ENCODE measurements around the gene JAG1. TPM values are rescaled to one million over a fixed set of nuclear protein-coding genes. Genes with fewer than 3 reads are reported as not detected.

Gene JAG1
- total RNA-seq, 1 experiment from 2014 or later: 176 TPM

DNA sequence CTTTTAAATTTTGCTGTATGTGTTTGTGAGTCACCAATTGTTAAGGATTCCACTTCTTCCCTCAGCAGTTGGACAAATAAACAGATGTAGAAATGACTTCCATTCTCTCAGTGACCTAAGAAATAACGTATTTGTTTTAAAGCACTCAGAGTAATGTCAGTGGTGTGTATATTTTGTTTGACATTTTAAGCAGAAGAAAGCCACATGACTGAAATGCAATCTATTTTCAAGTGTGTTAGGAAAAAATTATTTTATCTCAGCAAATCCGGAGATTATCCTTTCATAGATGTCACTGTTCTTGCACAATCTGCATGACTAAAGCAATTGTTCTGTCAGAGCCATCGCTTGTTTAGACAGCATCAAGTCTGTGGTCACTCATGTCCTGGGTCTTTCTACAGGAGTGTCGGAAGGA lies 77.1 kb downstream of the JAG1 start:
- Histone ChIP-seq H3K9ac (ENCODE audit: low read length) (peak overlapping the region; percentile 84), H4K20me1 (ENCODE audit: low read length) (no peaks in the 10 kb centered on the region), H3K36me3 (ENCODE audit: low read depth, low read length) (peaks cover 7% of the 10 kb centered on the region), H3K4me3 (ENCODE audit: low read length) (no peak overlapping the region), H3K4me1 (ENCODE audit: insufficient read depth, low read length) (peaks cover 80% of the 10 kb centered on the region), H3F3A (ENCODE audit: low read length, unreplicated experiment) (peaks cover 21% of the 10 kb centered on the region), H3K4me2 (ENCODE audit: low read length) (peak overlapping the region; percentile 66), H3K27ac (ENCODE audit: low read length) (peak overlapping the region; percentile 95), H3K27me3 (ENCODE audit: low read length) (no peaks in the 10 kb centered on the region), H3K9me2 (replicated peaks; ENCODE audit: low read length) (no peaks in the 10 kb centered on the region), H3K9me3 (ENCODE audit: low read length) (no peaks in the 10 kb centered on the region), H2AFZ (ENCODE audit: low read length) (no peak overlapping the region), H3K79me2 (ENCODE audit: low read length) (peaks cover 22% of the 10 kb centered on the region)
- intact Hi-C loops (cut with micrococcal nuclease): loop anchor here (5.0 kb wide), 2 partner anchors 41 to 76 kb away; partner anchors contain the start of gene JAG1
- ATAC-seq (0 out of 2 replicates have a peak, but pooled peaks have one; percentile 9), DNase-seq (peak; percentile 87)
- TF ChIP-seq EZH2phosphoT487 (IDR thresholded peaks at IDR 0.05; ENCODE audit: borderline replicate concordance, low read length) (no peak), EZH2 (IDR thresholded peaks at IDR 0.05; ENCODE audit: low read length, unreplicated experiment) (no peak)
- TF ChIP-seq, protein P1, sequence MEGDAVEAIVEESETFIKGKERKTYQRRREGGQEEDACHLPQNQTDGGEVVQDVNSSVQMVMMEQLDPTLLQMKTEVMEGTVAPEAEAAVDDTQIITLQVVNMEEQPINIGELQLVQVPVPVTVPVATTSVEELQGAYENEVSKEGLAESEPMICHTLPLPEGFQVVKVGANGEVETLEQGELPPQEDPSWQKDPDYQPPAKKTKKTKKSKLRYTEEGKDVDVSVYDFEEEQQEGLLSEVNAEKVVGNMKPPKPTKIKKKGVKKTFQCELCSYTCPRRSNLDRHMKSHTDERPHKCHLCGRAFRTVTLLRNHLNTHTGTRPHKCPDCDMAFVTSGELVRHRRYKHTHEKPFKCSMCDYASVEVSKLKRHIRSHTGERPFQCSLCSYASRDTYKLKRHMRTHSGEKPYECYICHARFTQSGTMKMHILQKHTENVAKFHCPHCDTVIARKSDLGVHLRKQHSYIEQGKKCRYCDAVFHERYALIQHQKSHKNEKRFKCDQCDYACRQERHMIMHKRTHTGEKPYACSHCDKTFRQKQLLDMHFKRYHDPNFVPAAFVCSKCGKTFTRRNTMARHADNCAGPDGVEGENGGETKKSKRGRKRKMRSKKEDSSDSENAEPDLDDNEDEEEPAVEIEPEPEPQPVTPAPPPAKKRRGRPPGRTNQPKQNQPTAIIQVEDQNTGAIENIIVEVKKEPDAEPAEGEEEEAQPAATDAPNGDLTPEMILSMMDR (conservative IDR thresholded peaks at IDR 0.05; ENCODE audit: low read depth, low read length): no peak
- POLR2A ChIA-PET (ENCODE audit: unreplicated experiment): interaction anchor here (0.6 kb wide), 1 partner anchor 62 kb away, joined by 31 read pairs; no protein-coding TSS in a partner anchor
- no TSS peak for BruUV-seq (replicated peaks)
- CTCF ChIA-PET: no interaction called here

DNA sequence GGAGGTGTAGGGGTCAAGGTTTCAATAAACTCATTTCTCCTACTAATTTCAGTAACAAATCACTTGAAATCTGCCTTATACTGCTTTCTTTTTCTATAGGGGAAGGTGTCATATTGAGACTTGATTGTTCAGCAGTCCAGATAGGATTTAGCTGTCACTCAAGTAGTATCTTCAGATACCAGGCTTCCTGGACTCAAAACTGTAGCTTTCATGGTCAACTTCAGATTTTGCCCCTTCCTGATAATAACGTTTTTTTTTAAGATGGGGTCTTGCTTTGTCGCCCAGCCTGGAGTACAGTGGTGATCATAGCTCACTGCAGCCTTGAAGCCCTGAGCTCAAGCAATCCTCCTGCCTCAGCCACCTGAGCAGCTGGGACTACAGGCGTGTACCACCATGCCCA lies 77.8 kb downstream of the JAG1 start:
- TF ChIP-seq, protein P1 (conservative IDR thresholded peaks at IDR 0.05; ENCODE audit: low read depth, low read length): no peak
- TF ChIP-seq EZH2phosphoT487 (IDR thresholded peaks at IDR 0.05; ENCODE audit: borderline replicate concordance, low read length): no peak
- TF ChIP-seq EZH2 (IDR thresholded peaks at IDR 0.05; ENCODE audit: low read length, unreplicated experiment): no peak
- H3K79me2 ChIP-seq (ENCODE audit: low read length): peaks cover 22% of the 10 kb centered on the region
- H3K27me3 ChIP-seq (ENCODE audit: low read length): no peaks in the 10 kb centered on the region
- intact Hi-C loops (cut with micrococcal nuclease): loop anchor here (5.0 kb wide), 2 partner anchors 41 to 76 kb away; partner anchors contain the start of gene JAG1
- H4K20me1 ChIP-seq (ENCODE audit: low read length): no peaks in the 10 kb centered on the region
- ATAC-seq (no peak), DNase-seq (no peak)
- H3K36me3 ChIP-seq (ENCODE audit: low read depth, low read length): peaks cover 3% of the 10 kb centered on the region; the same call in 1 of the 2 replicates
- H3K4me1 ChIP-seq (ENCODE audit: insufficient read depth, low read length): peaks cover 88% of the 10 kb centered on the region
- H3K9me3 ChIP-seq (ENCODE audit: low read length): no peaks in the 10 kb centered on the region
- ChIA-PET POLR2A (ENCODE audit: unreplicated experiment) (no interaction called here), CTCF (interaction anchor here (0.6 kb wide), 1 partner anchor 279 kb away, joined by 4 read pairs; no protein-coding TSS in a partner anchor)
- no peak overlapping the region for H3K4me3 ChIP-seq (ENCODE audit: low read length)
- peak overlapping the region; percentile 66 for H3K4me2 ChIP-seq (ENCODE audit: low read length)
- H3K9me2 ChIP-seq (replicated peaks; ENCODE audit: low read length): no peaks in the 10 kb centered on the region
- no TSS peak for BruUV-seq (replicated peaks)
- H3K9ac ChIP-seq (ENCODE audit: low read length): peak overlapping the region; percentile 84
- H3F3A ChIP-seq (ENCODE audit: low read length, unreplicated experiment): peaks cover 24% of the 10 kb centered on the region
- H2AFZ ChIP-seq (ENCODE audit: low read length): no peak overlapping the region
- H3K27ac ChIP-seq (ENCODE audit: low read length): peak overlapping the region; percentile 95

- Histone ChIP-seq H3F3A (ENCODE audit: low read length, unreplicated experiment) (peaks cover 24% of the 10 kb centered on the region), H3K4me3 (ENCODE audit: low read length) (no peak overlapping the region), H3K36me3 (ENCODE audit: low read depth, low read length) (no peaks in the 10 kb centered on the region), H3K27me3 (ENCODE audit: low read length) (no peaks in the 10 kb centered on the region), H3K4me1 (ENCODE audit: insufficient read depth, low read length) (peaks cover 95% of the 10 kb centered on the region), H3K4me2 (ENCODE audit: low read length) (peak overlapping the region; percentile 46), H3K9me2 (replicated peaks; ENCODE audit: low read length) (no peaks in the 10 kb centered on the region), H2AFZ (ENCODE audit: low read length) (no peak overlapping the region), H3K9ac (ENCODE audit: low read length) (peak overlapping the region; percentile 84), H4K20me1 (ENCODE audit: low read length) (no peaks in the 10 kb centered on the region), H3K27ac (ENCODE audit: low read length) (peak overlapping the region; percentile 95), H3K9me3 (ENCODE audit: low read length) (no peaks in the 10 kb centered on the region), H3K79me2 (ENCODE audit: low read length) (peaks cover 16% of the 10 kb centered on the region)
- DNase-seq: no peak
- intact Hi-C loops (cut with micrococcal nuclease): loop anchor here (5.0 kb wide), 2 partner anchors 42 to 77 kb away; partner anchors contain the start of gene JAG1
- POLR2A ChIA-PET (ENCODE audit: unreplicated experiment): interaction anchor here (0.5 kb wide), 1 partner anchor 9 kb away, joined by 3 read pairs; no protein-coding TSS in a partner anchor
- ATAC-seq: no peak
- no TSS peak for BruUV-seq (replicated peaks)
- TF ChIP-seq EZH2phosphoT487 (IDR thresholded peaks at IDR 0.05; ENCODE audit: borderline replicate concordance, low read length): no peak
- TF ChIP-seq, protein P1 (conservative IDR thresholded peaks at IDR 0.05; ENCODE audit: low read depth, low read length): no peak
- TF ChIP-seq EZH2 (IDR thresholded peaks at IDR 0.05; ENCODE audit: low read length, unreplicated experiment): no peak
- CTCF ChIA-PET: interaction anchor here (0.5 to 0.6 kb wide), 2 partner anchors 13 to 120 kb away, joined by 3 to 4 read pairs; no protein-coding TSS in a partner anchor
Observed at GRCh38 chr20:10595266-10595665, 78.5 kb downstream of the JAG1 start.

All from PC-3 (cell line).